Astrocyte (in vitro differentiated cells and primary cell): ENCODE results near the gene LHFPL3.

Experiments
- EZH2 ChIP-seq: IDR thresholded peaks from 2 replicates; pipeline ENCODE4 v1.6.1; 2012; ENCODE audit warnings: mild to moderate bottlenecking, low read length, inconsistent platforms; ENCODE audit not compliant: insufficient read depth
- TF ChIP-seq, protein P1 (sequence below): IDR thresholded peaks from 2 replicates; pipeline ENCODE4 v1.5.1; 2011; ENCODE audit warnings: low read depth, mild to moderate bottlenecking, inconsistent platforms, low read length, moderate library complexity; ENCODE audit not compliant: insufficient read depth

DNA sequence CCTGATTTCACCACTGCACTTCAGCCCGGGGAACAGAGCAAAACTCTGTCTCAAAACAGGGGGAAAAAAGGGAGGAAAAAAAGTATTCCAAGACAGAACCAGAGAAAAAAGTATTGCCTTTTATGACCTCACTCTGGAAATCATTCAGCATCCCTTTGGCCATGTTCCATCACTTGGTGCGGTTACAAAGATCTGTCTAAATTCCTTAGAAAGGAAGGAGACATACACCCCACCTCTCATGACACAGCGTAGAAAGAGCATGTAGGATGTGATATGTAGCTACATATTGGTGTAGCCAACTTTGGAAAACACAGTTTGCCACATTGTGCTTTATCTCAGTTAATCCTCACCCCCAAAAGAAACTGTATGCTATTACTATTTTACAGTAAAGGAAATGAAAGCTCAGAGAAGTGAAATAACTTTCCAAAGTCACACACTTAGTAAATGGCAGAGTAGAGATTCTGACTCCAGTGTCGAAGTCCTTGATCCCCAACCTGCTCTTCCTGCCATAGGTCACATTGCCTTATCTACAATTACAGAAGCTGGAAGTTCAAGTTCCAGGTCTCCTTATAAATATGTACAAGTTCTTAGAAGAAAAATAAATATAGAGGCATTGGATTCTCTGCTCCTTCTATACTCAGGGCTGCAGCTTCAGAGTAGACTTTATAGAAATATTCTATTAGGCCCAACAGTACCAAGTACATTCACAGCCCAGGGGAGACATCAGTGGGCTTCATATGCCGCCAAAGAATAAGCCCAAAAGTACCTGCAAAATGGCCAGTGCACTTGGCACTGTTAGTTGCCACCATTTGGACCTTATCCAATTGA lies 594.0 kb downstream of the LHFPL3 start:
- TF ChIP-seq, protein P1, sequence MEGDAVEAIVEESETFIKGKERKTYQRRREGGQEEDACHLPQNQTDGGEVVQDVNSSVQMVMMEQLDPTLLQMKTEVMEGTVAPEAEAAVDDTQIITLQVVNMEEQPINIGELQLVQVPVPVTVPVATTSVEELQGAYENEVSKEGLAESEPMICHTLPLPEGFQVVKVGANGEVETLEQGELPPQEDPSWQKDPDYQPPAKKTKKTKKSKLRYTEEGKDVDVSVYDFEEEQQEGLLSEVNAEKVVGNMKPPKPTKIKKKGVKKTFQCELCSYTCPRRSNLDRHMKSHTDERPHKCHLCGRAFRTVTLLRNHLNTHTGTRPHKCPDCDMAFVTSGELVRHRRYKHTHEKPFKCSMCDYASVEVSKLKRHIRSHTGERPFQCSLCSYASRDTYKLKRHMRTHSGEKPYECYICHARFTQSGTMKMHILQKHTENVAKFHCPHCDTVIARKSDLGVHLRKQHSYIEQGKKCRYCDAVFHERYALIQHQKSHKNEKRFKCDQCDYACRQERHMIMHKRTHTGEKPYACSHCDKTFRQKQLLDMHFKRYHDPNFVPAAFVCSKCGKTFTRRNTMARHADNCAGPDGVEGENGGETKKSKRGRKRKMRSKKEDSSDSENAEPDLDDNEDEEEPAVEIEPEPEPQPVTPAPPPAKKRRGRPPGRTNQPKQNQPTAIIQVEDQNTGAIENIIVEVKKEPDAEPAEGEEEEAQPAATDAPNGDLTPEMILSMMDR, result no peak
- no peak for TF ChIP-seq EZH2
